ENCODE data around the gene CASZ1.

GRCh38 chr1:10771789-10772188, 24.7 kb downstream of the CASZ1 start:
- TF ChIP-seq CTCF (IDR thresholded peaks at IDR 0.05) (no peak), POLR2A (IDR thresholded peaks at IDR 0.05) (no peak)

Measured in lower leg skin (tissue), 3 donors.